Activated CD4-positive, alpha-beta T cell treated with anti-CD3 and anti-CD28 coated beads, Interleukin-2, amount 50 U/mL, for 24 hours (primary cell): Measurements from ENCODE around the gene LPCAT1.

Source experiments
- DNase-seq, 2 donors: peaks; one replicate each; pipeline ENCODE4 v3.0.0-alpha.2; 2020; ENCODE audit warnings: low read depth in 1 of 2, low spot score in 1 of 2

LPCAT1 gene

DNA sequence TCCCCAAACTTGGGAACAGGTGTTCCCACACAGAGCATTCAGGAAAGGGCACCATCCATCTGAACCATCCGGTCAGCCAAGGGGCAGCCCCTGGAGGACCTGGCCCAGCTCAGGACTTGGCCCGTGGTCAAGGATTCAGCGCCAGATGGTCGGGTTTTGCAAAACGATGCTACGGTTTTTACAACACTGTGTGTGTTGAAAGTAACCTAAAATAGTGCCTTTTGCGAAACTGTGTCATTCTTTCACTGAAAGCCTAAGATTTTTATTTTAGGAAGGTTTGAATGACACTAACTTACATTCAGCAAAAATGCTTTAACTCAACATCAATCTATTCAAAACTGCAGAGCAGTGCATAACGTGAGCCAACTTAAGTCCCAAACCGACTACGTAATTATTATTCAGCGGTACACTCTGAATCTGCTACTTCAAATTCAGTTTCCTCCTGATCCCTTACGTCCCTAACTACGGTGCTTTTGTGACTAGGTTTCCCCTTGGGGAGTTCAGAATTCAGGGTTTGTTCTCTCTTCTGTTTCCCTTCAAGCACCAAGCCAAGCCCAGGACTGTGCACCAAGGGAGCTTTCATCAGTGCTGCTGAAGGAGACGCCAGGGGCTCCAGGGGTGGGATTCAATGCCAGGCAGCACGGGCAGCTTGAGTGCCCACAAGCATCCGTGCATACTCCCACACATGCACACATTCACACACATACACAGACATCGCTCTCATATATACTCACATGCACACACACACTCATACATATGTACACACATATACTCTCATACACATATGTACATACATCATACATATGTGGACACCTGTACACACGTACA, 25.8 kb downstream of the LPCAT1 start:
- DNase-seq, result no peak

DNA sequence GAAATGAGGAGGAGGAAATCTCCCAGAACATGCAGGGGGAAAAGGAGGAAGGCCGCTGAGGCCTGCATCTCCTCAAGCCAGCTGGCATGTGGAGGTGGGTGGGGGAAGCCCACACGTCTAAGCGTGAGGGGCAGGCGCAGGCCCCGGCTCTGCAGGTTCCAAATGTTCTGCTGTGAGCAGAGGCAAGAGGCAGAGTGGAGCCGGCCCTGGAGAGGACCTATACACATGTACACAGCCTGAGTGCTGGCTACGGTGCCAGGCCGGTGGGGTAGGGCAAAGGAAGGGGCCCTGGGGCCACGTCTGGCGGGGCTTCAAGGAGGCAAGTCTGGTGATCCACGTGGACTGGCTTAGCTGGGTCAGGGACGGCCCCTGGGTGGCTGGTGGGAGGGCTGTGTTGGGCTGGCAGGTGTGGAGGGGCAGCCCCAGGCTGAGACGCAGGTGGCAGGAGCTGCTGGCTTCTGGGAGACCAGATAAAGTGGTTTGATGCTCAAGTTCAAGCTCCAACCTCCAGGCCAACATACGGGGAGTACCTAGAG, 26.4 kb downstream of the LPCAT1 start:
- DNase-seq, result no peak

DNA sequence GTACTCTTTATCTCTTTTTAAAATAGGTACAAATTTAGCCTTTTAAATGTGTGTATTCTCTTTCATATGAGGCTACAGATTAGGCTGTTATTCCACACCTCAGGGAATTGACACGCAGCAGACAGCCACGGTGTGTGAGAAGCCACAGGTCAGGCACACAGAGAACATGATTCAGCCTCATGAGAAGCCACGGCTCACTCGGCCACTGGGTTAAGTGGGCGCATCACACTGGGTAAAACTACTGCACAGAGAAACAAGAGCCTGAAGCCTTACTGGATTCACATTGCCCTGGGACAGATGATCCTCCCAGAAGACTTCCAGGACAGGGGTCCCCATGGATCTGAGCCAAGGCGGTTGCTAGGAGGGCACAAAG, 28.2 kb downstream of the LPCAT1 start:
- DNase-seq, result no peak

DNA sequence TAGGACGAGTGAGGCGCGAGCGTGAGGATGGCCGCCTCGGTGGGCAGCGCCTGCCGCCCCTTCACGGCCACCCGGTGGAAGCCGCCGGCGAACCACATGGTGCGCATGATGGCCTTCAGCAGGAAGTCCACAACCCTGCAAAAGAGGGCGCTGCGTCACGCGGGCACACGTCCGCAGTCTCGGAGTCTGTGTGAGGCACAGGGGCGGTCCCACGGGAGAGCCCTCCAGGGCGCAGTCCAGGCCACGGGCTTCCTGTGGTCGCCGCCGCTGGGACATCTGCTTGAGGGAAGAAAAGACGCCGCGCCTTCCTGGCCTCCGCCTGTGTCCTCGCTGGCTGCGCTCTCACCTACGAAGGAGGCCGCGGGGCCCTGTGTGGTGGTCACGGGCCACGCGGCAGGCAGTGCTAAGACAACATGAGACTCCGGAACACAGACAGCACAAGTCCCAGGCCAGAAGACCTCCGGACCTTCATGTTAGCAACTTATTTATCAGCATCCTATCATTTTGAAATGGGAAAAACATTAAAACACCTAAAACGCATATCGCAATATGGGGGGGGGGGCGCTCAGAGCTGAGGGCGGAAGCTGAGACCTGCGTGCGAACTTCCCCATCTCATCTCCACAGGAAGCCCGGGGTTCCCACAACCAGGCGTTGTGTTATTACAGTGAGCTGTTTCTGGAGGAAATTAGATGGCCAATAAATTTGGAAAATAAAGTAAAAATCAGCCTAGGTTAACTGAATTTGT, 28.8 kb downstream of the LPCAT1 start:
- no peak for DNase-seq

DNA sequence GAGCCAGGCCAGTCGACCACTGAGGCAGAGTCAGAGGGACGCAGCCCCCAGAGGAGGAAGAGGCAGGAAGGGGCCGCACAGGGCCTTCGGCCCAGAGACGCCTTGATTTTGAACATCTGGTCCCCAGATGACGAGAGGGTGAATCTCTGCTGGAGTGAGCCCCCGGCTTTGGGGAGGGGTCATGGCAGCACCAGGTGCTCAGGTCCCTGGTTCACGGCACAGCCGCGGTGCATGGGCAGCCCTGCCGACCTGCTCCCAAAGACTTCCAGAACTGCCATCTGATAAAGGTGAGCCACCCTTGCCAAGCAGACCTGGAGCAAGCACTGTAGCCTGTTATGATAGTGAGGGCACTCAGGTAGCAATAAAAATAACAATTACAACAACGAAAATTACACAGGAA, 29.8 kb downstream of the LPCAT1 start:
- no peak for DNase-seq

DNA sequence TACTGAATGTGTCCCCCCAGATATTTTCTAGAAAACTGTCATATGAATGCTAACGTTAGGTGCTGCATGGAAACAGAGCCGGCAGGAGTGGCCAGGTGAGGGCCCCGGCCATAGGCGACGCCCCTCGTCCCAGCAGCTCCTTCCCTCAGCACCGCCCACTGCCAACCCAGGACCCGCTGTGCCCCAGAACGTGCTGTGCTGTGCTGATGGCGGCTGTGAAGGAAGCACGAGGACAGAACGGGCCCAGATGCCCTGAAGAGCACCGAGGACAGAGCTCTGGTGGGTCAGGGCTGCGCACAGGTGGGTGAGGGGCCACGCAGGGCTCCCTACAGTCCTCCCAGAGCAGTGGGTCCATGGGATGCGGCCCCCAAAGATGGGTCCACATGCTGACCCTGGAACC, 30.3 kb downstream of the LPCAT1 start:
- DNase-seq, result no peak

DNA sequence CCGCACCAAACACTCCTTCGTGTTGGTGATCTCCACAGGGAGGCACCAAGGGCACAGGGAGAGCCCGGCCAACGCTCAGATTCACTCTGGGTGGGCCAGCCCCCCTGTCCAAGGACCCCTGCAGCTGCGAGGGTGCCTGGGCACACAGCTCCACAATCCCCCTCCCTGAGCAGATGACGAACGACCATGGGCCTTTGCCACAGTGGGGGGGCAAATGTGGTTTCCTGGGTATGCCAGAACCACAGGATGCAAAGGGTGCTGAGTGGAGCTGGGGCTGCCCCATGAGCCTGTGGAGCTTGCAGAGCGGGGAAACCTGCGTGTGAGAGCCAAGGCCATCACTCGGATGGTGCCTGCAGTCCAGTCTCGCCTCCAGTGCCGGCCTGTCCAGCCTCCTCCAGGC, 31.0 kb downstream of the LPCAT1 start:
- DNase-seq, result no peak

DNA sequence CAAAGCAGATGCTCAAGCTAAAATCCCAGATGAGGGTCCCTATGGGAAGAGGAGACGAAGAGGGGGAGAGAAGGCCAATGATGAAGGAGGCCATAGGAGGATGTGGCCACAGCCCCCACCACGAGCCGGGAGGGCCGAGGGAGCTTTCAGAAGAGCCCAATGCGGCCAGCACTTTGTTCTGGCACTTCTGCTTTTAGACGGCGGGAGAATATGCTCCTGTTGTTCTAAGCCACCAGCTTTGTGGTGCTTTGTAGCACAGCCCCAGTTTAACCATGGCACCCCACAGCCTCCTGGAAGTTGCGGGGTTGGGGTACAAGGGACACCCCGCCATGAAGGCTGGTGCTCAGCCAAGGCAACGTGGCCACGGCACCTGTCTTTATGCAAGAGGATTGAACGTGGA, 33.4 kb downstream of the LPCAT1 start:
- no peak for DNase-seq

DNA sequence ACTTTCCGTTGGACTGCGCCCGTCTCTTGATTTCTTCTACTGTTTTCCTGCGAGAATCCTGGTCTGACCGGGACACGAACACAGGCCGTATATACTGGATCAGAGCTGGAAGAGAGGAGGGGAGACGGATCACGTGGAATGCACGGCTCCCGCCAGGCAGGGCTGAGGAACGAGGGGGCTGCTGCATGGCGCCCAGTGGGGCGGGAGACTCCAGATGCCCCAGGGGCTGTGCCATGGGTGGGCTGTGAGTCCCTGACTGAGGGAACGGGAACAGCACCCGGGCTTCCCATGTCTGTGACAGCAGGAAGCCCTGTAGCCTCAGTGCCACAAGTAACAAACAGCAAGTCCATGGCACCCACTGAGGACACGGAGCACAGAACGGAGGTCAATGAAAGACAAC, 34.0 kb downstream of the LPCAT1 start:
- DNase-seq, result no peak

DNA sequence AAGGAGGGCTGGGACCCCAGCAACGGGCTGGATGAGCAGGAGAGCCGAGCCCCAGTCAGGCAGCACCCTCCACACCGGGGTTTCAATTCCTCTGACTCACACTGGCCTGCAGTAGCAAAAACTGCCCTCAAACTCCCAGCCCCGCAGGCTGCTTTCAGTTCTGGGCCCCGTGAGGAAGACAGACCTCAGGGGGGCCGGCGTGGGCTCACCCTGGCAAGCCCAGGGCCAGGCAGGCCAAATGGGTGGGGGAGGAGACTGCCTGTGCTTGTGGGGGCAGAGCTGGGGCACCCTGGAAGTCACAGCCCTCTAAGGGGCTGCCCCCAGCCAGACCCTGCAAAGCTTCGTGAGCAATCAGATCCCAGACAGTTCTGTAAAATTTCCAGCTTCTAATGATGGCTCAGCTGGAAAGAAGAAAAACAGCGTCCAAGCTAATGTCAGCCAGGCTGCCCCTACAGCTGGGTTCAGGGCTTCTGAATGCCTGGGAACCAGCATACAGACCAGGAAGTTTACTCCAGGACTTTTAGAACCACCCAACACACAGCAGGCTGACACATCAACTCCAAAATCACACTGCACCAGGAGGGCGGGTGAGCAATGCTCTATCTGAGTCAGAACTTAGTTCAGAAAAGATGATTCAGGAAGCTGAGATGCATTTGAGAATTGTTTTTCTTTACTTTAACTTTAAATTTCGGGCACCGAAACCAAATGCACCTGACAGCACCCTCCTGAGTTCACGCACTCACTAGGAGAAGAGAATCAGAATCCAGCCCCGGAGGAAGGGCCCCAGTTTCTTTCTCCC, 34.7 kb downstream of the LPCAT1 start:
- DNase-seq, result peak in 1 of 2 donors; percentile 25

DNA sequence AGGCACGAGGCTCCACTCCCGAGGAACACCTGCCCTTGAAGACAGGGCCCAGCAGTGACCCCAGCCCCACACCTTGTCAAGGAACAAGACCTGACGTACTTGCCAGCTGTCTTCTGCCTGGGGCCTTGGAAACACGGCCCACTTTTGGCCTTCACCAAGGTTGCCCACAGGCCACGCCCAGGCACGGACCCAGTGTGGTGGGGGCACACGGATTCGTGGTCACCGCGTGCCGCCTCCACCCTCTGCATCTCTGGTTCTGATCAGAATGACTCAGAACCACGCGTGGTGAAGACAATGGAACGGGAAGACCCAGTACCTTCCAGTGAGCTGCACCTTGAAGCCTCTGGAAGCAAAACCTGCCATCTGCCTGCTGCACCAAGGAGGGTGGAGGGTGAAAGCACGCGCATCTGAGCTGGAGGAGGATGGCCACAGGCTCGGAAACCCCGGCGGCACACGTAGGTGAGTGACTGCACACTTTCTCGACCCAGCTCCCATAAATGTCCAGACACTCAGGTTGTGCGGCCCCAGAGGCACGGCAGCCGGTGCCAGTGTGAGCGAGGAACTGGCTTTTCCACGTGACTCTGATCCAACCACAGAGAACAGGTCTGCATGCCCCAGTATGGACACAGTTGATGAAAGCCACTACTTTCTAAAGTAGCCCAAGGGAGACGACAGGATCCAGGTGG, 36.5 kb downstream of the LPCAT1 start:
- no peak for DNase-seq

DNA sequence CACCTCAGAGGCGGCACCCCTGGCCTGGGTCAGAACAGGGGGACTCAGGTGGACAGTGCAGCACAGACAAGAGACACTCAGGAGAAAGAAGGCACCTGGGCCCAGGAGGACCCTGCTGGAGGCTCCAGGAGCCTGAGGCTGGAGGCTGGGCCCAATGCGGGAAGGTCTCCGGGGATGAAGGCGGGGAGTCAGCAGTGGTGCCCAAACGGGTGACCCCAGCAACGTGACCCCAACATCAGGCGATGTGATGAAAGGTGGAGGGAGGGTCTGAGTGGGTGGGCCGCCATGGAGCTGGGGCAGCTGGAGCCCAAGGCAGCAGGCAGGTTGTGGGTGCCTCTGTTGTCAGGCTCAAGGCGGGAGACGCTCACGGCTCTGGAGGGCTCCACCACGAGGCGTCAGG, 37.5 kb downstream of the LPCAT1 start:
- no peak for DNase-seq

DNA sequence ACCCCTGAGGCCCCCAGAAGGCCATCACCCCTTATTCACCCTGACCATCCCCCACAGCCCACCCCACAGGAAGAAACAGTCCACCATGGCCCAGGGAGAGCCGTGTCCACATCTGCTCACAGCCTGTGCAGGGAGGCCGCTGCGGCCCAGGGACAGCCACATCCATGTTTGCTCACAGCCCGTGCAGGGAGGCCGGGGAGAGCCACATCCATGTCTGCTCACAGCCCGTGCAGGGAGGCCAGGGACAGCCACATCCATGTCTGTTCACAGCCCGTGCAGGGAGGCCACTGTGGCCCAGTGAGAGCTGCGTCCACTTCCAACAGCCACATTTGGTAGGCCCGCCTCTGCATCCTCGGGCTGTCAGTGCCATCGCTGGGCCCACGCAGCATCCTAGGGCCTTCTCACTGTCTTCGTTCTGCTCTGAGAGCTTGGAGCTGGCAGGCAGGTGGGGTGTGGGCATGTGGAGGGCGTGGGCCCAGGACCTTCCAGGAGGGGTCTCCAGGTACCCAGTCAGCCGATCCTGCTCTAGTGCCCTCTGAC, 38.1 kb downstream of the LPCAT1 start:
- no peak for DNase-seq

DNA sequence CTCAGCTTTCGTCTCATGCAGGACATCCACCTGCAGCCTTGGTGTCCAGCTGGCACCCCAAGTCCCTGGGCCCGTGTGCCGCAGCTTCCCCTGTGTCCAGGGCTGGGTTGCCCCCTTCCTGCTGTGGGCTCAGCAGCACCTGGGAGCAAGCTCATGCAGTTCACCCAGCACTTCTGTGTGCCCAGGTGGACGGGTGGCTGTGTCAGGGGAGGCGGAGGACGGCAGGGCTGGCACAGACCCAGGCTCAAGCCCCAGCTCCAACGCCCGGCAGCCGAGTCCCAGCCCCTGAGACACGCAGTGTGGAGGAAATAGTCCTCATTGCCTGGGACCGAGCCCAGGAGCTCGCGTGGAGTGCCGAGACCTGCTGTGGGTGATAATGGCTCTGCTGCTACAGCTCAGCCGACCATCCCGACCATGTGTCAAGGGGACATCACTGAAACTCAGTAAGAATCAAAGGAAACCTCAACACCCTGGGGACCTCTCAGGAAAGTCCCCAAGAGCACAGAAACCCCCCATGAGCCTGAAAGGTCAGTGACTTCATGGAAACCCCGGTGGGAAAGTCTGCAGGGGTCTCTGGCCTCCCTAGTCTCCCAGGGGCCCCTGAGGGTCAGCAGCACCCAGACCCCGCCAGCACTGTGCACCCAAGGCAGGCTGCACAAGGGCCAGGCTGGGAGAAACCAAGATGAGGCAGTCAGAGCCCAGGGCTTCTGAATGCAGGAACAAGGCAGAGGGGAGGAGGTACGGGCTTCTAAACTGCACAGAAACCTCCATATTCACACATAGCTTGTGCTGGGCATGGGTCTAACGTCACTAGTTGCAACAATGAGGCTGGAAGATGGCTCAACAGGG, 38.8 kb downstream of the LPCAT1 start:
- DNase-seq, result no peak

DNA sequence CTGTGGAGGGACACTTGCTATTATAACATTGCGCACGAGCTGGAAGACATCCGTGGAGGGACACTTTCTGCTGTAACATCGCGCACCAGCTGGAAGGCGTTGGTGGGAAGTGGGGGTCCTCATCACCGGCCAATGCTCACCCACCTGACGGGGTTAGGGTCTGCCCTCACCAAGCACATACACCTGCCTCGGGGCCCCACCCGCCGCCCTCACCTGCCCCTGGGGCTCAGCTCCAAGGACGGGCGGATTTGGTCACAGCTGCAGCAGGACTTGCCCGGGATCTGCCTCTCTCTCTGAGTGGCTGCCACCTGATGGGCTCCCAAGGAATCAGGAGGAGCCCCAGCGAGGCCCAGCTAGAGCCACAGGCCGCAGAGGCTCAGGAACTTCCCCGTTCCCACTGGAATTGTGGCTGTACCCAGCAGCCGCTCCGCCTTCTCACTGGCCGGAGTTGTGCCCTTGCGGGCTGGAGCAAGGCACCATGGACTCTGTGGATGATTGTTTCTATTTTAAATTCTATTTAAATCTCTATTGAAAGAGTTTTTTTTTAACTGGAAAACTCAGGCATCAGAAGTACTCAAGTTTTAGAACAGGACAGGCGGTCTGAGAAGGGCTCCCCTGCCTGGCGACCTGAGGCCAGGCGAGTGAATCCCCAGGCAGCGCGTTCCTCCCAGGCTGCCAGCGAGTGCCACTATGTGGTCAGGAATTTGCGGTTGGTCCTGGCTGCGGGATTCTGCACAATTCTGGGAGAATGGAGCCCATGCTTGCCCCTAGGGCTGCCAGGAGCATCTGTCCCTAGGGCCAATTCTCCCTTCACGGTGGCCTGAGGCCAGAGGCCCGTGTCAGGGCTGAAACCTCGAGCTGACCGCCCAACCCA, 39.7 kb downstream of the LPCAT1 start:
- no peak for DNase-seq

DNA sequence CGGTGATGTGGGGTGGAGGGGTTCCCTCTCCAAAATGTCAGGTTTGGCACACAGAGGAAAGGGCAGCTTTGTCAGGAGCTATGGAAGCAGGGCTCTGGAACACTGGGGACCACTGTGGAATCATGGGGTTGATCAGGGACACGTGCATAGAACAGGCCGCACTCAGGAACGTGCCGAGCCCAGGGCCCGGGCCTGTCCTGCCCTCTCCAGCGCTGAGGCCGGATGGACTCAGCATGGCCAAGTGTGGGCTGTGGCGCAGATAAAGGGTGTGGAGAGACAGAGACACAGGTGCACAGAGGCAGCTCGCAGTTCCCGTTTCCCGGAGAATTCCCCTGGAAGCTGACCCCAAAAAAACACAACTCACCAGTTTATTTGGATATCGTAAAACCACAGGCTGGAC, 40.7 kb downstream of the LPCAT1 start:
- DNase-seq, result no peak

DNA sequence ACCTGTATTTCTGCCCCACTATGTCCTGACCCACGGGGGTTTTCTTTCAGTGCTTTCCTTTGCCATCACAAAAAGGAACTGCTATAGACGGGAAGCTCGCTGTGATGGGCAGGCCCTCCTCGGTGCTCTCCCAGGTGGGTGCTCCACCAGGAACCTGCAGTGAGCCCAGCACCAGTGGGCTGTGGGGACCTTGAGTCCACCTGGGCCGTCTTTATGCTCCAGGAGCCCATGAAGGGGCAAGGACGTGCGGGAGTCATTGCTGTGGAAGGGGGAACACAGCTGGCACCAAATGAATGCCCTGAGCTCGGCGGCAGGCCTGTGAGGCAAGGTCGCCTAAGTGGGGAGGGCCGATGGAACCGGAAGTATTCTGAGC, 41.8 kb downstream of the LPCAT1 start:
- no peak for DNase-seq

DNA sequence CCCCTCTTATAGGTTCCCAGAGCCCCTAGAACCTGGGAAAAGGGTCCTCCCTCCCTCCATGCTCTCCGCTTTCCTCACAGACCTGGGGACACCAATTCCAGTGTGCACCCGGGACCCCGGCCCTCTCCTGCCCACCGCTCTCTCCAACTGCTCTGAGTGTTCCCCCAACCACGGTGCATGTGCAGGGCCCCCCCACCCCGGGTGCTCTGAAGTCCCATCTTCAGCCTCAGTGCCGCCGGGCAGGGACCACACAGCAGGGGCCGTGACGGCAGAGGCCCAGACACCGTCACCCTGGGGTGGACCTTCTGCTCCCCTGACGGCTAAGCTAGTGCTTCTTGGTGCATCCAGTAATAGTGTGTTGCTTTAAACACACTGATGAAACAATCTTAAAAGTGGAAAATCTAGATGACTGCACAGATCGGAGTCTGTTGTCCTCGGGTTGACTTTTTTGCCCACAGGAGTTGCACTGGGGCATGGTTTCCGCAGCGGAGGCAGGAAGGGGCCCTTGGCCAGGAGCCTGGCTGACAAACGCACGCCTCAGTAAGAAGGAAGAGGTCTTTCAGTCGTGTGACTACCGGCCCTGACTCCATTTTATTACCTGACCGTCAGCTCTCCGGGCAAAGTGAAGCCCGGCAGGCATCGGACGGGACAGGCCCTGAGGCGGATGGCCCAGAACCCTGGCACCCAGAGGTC, 42.3 kb downstream of the LPCAT1 start:
- DNase-seq, result no peak
